Hematopoietic multipotent progenitor cell (in vitro differentiated cells): ENCODE data around the gene FAM107B. TPM values are rescaled to one million over a fixed set of nuclear protein-coding genes. Genes with fewer than 3 reads are reported as not detected.
A peak's percentile ranks its signal among the peaks of the same experiment; 100 is the strongest.

Experiments
- DNase-seq, 3 donors: peaks; one replicate each; pipeline ENCODE4 v3.0.0-alpha.2; 2011 to 2015; ENCODE audit warnings: low read depth in 2 of 3, low spot score in 2 of 3
- total RNA-seq: library from RNA; depleted of rRNA; stranded (reverse); fragments of >200 nt; gene quantifications from one replicate; pipeline ENCODE4 v1.2.3, GENCODE V29; 2012

FAM107B gene
- total RNA-seq, 1 donor, result 2.7 TPM

DNA sequence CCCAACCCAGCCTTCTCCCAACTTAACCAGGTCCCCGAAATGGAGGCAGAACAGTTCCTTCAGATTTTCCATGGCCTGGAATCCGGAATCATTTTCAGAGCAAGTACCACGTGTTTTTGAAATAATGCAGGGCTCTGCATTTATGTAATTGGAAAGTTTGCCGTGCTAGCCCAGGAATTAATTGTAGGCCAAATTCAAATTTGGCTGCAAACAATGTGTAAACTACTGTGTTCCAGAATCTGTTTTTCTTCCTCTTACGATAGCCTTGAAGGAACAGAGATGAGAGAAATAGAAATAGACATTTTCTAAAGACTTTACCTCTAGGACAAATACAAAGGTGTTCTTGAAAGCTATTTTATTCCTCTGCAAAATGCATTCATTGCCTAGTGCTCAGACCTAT lies 77.4 kb downstream of the FAM107B start:
- DNase-seq, result no peak

DNA sequence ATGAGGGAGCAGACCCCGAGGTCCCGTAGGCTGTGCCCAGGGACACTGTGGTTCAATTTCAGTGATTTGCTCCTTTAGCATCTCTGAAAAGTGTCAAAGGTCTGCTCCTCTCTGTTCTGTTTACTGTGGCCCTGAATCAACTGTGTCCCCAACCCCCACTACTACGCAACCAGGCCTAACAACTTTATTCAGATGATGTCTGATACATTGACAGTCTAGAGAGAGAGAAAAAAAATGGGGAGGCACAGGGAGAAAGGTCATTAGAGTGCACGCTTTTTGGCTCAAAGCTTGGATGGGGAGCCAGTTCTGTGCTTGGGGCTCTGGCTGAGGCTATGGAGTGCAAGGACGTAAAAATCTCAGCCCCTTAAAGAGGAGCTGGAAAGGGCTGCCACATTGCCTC lies 77.9 kb downstream of the FAM107B start:
- no peak for DNase-seq

DNA sequence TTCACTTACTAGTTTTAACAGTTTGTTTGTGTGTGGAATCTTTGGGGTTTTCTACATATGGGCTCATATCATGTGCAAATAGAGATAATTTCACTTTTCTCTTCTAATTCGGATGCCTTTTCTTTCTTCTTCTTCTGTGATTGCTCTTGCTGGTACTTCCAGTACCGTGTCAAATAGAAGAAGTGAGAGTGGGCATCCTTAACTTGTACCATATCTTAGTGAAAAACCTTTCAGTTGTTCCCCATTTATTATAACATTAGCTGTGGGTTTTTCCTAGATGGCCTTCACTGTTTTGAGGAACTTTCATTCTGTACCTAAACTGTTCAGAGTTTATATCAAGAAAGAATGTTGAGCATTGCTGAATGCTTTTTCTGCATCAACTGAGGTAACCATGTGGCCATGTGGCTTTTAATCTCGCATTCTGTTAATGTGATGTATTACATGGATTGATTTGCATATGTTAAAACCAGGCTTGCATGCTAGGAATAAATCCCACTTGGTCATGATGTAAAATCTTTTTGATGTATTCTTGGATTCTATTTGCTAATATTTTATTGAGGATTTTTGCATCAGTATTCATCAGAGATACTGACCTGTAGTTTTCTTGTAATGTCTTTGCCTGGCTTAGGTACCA lies 78.7 kb downstream of the FAM107B start:
- peak in 1 of 3 donors; percentile 9 for DNase-seq

DNA sequence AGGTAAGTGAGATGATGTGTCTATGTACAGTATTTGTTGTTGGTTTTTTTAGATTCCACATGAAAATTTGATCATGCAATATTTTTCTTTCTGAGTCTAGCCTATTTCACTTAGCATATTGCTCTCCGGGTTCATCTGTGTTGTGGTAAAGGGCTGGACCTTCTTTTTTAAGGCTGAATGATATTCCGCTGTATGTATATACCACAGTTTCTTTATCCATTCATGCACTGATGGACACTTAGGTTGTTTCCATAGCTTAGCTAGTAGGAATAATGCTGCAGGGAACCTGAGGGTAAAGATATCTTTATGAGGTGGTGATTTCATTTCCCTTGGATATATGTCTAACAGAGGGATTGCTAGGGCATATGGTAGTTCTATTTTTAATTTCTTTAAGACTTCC lies 80.8 kb downstream of the FAM107B start:
- no peak for DNase-seq

DNA sequence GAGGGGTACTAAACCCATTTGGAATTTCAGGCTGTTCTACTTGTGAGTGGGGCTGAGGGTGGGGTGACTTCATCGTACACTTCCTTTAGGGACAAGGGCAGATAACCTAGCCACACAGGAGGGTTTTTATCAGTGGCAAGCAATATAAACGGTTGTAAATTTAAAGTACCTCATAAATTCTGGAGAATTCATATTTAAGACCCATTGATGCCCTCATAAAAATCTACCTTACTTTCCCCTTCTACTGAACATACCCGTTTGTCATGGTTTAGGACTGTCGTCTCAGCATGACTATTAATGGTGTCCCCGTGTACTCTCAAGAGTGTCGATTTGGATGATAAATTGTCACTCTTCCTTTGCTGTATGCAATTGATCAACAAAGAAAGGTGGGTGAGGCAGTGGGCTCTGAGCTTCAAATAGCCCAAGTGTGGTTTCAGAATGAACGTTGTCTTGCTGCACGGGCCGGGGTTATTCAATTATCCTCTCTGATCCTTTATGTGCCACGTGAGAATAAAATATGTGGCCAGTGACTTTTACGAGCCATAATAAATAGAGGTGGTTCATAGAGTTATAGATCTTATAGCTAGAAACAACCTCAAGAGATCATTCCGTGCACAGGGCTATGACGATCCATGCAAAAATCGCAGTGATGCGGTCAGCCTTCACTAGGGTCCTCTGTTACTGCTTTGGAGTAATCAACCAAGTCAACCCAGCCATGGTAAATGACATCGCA lies 82.2 kb downstream of the FAM107B start:
- DNase-seq, result no peak

DNA sequence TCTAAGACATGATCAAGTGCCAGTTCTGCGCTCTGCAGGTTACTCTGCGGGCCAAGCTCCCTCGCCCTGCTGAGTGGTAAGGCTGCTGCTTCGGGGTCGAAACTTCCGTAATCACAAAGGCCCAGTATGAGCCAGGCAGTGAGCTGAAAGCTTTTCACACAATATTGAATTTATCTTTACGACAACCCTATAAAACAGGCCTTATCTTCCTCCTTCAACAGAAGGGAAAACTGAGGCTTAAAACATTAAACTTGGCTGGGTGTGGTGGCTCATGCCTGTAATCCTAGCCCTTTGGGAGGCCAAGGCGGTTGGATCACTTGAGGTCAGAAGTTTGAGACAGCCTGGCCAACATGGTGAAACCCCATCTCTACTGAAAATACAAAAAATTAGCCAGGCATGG lies 83.3 kb downstream of the FAM107B start:
- no peak for DNase-seq

DNA sequence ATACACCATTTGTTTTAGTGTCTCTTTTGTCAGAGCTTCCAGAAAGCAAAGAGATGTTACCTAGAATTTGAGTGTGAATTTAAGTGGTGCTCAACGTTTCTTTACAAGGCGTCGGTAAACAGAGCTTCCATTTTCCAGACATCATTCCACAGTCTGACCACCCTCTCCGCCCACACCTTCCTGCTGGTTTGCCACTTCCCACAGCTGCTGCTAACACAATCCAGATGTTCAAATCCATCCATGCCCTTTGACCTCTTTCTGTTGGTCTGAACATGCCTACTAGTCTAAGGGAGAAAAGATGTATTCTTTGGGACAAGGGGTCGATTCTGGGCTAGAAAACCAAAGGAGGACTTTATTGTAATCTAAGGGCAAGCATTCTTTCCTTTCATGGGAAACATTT lies 86.1 kb downstream of the FAM107B start:
- peak in 1 of 3 donors; percentile 10 for DNase-seq

DNA sequence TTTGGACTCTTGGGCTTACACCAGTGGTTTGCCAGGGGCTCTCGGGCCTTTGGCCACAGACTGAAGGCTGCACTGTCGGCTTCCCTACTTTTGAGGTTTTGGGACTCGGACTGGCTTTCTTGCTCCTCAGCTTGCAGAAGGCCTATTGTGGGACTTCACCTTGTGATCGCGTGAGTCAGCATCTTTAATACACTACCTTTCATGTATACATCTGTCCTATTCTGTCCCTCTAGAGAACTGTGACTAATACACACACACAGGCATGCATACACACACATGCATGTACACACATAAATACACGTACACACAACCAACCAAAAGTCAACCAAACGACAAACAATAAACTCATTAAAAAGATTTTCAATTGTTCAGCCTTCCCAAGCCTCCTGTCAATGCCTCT lies 86.5 kb downstream of the FAM107B start:
- DNase-seq, result peak in 1 of 3 donors; percentile 32

DNA sequence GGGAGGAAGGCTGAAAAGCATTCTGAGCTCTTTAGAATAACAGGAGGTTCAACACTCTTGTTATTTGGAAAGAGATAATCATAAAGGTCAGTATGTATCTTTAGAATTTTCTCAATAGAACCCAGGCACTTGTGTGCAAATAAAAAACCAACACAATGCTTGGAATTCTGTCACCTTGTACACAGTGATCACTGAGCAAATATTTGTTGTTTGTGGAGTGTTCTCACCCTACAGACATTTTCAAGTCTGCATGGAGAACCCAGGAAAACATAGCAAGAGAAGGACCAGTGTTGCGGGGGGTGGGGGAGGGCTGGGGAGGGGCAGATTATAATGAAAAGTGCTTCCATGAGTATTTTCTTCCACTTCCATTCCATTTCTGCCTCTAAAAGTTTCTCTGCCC lies 87.4 kb downstream of the FAM107B start:
- DNase-seq, result no peak

DNA sequence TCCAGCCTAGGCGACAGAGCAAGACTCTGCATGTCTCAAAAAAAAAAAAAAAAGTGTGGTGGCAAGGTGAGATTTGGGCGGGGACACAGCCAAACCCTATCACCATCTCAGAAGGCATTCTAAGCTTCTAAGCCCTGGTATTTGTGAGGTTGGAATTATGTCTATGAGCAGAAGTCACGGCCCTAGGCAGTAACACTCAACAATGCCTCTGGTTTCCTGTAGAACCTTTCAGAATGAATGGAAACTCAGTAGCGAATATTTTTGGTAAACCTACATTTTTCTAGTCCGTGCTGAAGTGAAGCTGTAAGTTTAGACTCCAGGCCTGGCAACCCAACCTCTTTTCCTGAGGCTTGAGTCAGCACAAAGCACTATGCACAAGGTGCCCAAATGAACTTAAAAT lies 88.3 kb downstream of the FAM107B start:
- DNase-seq, result no peak

DNA sequence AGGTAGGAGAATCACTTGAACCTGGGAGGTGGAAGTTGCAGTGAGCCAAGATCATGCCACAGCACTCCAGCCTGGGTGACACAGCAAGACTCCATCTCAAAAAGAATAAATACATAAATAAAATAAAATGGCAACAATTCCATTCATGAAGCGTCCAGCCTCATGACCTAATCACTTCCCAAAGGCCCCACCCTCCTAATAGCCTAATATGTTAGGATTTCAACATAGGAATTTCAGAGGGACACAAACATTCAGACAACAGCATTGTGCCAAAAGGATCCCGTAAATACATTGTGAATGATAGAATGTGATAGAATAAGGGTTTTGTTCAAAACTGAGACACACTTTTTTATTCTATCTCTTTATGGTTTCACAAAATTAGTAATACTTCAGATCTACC lies 90.3 kb downstream of the FAM107B start:
- DNase-seq, result no peak

DNA sequence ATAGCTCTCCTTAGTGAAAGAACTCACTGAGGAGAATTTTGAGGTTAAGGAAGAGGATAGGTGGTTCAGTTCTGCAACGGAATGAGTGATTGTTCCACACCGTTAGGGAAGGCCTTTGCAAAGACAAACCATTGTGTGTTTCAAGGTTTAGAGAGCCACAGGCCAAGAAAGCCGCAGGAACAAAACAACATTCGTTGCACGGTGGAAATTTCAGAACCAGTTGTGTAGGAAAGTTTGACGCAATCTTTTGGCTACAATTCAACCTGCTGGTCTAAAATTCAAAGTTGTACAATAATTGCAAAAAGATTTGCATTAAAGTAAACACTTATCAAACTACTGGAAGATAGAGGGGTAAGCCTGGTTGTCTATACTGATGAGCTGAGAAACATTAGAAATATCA lies 91.4 kb downstream of the FAM107B start:
- DNase-seq, result no peak

DNA sequence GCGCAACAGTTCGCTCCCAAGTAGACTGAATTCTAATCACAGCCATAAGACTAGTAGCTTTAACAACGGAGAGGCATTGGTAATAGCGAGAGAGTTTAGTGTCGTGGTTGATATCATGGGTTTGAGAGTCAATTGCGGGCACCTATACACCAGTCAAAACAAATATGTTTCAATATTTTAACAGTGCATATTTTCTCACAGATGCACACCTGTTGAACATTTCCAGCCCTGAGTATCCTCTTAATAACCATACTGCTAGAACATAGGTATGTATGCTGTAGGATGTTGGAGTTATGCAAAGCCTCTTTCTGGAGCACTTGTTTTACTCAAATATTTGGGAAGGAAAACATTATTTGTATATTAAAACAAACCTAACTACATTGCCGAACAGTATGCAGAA lies 92.9 kb downstream of the FAM107B start:
- no peak for DNase-seq

DNA sequence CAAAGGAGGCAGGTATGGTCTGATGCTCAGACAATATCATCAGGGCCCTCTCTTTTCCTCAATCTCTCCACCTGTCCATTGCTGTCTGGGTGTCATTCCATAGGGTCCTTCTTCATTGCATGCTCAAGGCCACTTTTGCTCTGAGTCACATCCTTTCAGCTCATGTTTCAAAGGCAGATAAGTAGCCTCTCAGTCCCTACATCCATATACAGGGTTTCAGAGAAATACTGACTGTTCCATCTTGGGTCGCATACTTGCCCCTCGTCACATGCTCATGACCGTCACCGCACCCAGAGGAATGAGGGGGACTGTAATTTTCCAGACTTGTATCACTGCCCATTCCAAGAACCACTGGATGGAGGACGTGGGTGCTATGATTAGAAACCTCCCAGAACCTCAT lies 93.4 kb downstream of the FAM107B start:
- no peak for DNase-seq

DNA sequence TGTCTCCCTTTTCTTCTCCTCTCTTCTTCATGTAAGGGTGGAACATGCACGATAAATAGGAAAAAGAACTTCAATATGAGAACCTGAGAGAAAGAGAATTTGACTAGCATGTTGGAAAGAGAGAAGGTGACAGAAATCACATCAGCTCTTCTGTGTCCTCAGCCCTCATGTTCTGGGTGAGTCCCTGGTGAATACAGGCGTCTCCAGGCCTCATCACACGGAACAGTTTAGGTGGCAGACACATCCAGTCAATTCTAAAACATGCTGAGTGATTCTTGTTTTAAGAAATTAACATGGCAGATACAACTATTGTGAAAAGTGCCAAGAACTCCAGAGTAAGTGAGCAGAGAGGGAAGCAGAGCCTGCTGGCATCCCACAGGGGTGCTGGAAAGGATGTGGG lies 96.1 kb downstream of the FAM107B start:
- DNase-seq, result no peak

DNA sequence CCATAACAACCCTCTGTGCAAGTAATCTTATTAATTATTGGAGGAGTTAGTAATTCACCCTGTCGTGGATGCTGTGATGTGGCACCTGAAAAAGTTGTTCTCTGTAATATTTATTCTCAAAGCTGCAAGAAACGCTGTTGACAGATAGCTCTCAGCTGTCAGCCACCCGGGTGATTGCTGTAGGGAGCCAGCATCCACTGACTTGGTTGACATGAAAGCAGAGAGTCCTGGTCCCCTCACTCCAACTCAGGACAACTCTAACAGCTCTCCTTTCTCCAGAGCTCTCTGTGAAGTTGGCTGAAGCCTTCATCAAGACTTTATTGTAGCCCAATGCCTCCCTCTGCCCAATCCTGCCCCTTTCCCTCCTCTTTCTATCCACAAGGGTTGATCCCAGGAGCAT lies 98.0 kb downstream of the FAM107B start:
- no peak for DNase-seq

DNA sequence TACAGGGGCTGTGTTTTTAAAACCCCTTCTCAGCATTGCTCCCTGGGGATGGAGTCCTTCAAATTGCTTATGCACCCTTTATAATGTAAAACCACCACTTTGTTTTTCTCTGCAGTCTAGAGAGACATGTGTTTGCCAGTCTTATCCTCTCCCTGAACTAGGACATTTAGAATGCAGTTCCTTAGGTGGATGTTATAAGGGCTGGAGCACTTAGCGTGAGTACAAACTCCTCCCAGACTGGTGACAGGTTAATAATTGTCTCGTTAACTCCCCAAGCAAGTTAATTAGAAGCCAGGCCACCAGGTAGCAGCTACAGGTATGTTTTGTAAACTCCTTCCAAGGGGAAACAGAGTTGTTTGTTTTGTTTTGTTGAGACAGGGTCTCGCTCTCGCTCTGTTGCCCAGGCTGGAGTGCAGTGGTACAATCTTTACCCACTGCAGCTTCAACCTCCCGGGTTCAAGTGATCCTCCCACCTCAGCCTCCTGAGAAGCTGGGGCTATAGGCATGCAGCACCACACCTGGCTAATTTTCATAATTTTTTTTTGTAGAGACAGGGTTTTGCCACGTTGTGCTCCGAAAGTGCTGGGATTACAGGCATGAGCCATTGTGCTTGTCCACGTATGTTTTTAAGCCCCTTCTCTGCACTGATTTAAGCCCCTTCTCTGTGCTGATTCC lies 100.2 kb downstream of the FAM107B start:
- no peak for DNase-seq

DNA sequence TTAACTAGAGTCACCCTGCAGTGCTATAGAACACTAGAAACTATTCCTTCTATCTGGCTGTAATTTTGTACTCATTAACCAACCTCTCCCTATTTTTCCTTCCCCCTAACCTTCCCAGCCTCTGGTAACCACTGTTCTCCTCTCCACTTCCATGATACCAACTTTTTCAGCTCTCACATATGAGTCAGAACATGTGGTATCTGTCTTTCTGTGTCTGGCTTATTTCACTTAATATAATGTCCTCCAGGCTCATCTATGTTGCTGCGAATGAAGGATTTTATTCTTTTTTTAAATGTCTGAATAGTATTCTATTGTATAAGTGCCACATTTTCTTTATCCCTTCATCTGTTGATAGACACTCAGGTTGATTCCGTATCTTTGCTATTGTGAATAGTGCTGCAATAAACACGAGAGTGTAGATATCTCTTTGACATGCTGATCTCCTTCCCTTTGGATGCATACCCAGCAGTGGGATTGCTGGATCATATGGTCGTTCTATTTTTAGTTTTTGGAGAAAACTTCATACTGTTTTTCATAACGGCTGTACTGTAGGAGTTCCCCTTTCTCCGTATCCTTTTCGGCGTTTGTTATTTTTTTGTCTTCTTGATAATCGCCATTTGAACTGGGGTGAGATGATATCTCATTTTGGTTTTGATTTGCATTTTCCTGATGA lies 101.4 kb downstream of the FAM107B start:
- DNase-seq, result peak in 1 of 3 donors; percentile 46

DNA sequence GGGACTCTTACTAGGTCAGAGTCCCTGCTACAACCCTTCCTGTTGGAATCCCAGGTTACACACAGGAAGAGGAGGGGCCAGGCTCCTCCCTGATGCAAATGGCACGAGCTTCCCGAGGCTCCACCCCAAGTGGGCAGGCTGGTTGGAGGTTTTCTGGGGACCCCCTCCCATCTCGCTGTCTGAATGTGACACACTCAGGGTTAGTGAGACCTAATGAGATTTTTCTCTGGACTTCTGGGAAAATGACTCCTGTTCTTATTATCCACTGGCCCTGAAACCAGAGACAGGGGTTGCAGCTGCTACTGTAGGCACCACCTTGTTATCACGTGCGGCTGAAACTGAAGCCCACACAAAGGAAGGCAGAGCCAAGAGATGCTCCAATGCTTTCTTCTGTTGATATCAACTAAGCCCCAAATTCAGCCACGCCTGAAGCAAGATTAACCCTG lies 103.3 kb downstream of the FAM107B start:
- no peak for DNase-seq

DNA sequence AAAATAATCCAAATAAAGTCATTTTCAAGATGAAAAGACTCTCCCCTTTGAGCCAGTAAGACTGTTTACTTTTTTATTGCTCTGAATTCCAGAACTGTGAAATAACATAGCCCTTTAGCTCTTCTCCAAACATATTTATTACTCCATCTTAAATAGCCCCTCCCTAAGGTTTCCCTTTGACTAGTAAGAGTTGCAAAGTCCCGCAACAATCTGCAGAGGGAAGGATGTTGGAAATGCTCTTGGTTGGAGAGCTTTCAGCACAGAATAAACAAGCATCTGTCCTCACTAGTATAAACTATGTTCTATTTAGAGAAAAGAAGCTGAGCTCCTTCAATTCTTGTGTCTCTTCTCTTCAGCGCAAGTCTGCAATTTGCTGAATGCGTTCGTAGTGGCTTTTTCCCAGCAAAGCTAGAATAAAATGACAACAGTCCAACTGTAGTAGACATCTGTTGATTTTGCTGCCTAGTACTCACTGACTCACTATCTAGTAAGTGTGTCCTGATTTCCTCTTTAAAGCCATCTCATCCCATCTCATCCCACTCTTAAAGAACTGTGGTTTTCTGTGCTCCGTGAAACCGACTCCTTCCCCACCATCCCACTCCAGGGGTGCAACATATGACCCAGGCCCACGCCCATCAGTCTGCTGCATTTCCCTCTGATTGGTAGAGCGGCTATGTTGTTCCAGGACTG lies 104.0 kb downstream of the FAM107B start:
- no peak for DNase-seq

DNA sequence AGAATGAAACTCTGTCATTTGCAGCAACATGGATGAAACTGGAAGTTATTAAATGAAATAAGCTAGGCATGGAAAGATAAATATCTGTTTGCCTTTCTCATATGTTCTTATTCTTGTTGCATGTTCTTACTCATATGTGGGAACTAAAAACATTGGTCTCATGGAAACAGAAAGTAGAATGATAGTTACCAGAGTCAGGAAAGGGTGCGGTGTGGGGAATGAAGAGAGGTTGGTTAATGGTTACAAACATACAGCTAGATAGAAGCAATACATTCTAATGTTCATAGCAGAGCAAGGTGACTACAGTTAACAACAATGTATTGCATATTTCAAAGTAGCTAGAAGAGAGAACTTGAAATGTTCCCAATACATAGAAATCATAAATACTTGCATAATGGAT lies 105.1 kb downstream of the FAM107B start:
- DNase-seq, result no peak
